SU-DHL-6 (cell line): ENCODE data around the gene CAMKK1.

ENCODE experiments used
- H2AFZ ChIP-seq: fragments of 200-600 bp; sonication (generic); 2 replicates; pipeline ENCODE4 v1.6.1; 2014; ENCODE audit warnings: low read depth, mild to moderate bottlenecking, moderate library complexity, mixed read lengths, antibody characterized with exemption, low read length; ENCODE audit not compliant: severe bottlenecking
- H3F3A ChIP-seq: fragments of 200-600 bp; shearing (Covaris generic); 2 replicates; pipeline ENCODE4 v1.6.0; 2016; ENCODE audit warnings: antibody characterized with exemption, mild to moderate bottlenecking; ENCODE audit not compliant: insufficient read depth
- H3K27ac ChIP-seq: fragments of 200-600 bp; sonication (generic); 2 replicates; pipeline ENCODE4 v1.5.1; 2016; ENCODE audit warnings: low read depth, mild to moderate bottlenecking, low read length, moderate library complexity, mixed read lengths
- H3K27me3 ChIP-seq: fragments of 200-600 bp; sonication (generic), shearing (Covaris generic); 2 replicates; pipeline ENCODE4 v1.6.0; 2014; ENCODE audit warnings: mild to moderate bottlenecking, low read length
- H3K36me3 ChIP-seq: fragments of 200-600 bp; sonication (generic); 2 replicates; pipeline ENCODE4 v1.6.1; 2014; ENCODE audit warnings: mild to moderate bottlenecking, low read length, mixed read lengths
- H3K4me2 ChIP-seq: fragments of 300-600, 200-600 bp; shearing (Covaris generic), sonication (generic); 2 replicates; pipeline ENCODE4 v1.6.0; 2014; ENCODE audit warnings: low read length, low read depth, mild to moderate bottlenecking; ENCODE audit not compliant: poor library complexity, severe bottlenecking
- H3K4me3 ChIP-seq: fragments of 200-600 bp; sonication (generic); 2 replicates; pipeline ENCODE4 v1.5.1; 2014; ENCODE audit warnings: antibody characterized with exemption, low read length, mild to moderate bottlenecking, mixed read lengths; ENCODE audit not compliant: insufficient read depth, poor library complexity, severe bottlenecking
- H3K79me2 ChIP-seq: fragments of 200-600 bp; sonication (generic); 2 replicates; pipeline ENCODE4 v1.6.1; 2014; ENCODE audit warnings: mild to moderate bottlenecking, low read length, moderate library complexity; ENCODE audit not compliant: insufficient read depth
- H3K9ac ChIP-seq: fragments of 200-600 bp; sonication (generic); 2 replicates; pipeline ENCODE4 v1.7.0; 2014; ENCODE audit warnings: mild to moderate bottlenecking, low read length
- H3K9me2 ChIP-seq: fragments of 200-600 bp; sonication (generic); replicated peaks from 2 replicates; pipeline ENCODE4 v1.6.1; 2014; ENCODE audit warnings: low read length; ENCODE audit not compliant: insufficient read depth
- H3K9me3 ChIP-seq: fragments of 200-600 bp; sonication (generic); 2 replicates; pipeline ENCODE4 v1.6.1; 2014; ENCODE audit warnings: low read length, mixed read lengths; ENCODE audit not compliant: insufficient read depth
- H4K20me1 ChIP-seq: fragments of 200-600 bp; sonication (generic); 2 replicates; pipeline ENCODE4 v1.6.1; 2014; ENCODE audit warnings: low read depth, mild to moderate bottlenecking, antibody characterized with exemption, low read length, moderate library complexity, mixed read lengths
- EZH2phosphoT487 ChIP-seq: fragments of 200-600 bp; sonication (generic), shearing (Covaris generic); conservative IDR thresholded peaks from 2 replicates; pipeline ENCODE4 v1.6.1; 2018; ENCODE audit warnings: mild to moderate bottlenecking, antibody characterized with exemption, low read length, moderate library complexity, mixed read lengths
- TF ChIP-seq, protein P1 (sequence below): fragments of 200-600 bp; sonication (generic); IDR thresholded peaks from one replicate; pipeline ENCODE4 v1.5.1; 2017; ENCODE audit warnings: antibody characterized with exemption, mild to moderate bottlenecking, low read length, moderate library complexity; ENCODE audit not compliant: insufficient read depth, poor library complexity, severe bottlenecking

CAMKK1 gene

DNA sequence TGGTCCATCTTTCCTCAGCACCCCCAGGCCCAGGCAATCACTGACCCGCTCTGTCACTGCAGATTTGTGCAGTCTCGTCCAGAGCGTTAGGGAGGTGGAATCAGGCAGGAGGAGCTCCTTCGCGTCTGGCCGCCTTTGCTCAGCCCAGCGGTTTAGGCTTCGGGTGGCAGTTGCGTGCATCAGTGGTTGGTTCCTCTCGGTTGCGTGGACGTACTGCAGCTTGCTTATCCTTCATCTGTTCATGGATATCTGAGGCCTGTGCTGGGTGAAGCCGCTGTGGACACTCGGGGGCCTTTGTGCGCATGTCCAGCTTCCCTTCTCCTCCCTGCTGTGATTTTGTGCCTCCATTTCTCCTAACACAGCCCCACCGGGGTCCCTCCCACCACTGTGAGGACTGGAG is 28.2 kb upstream of the CAMKK1 start:
- Histone ChIP-seq H3K4me3 (no peak overlapping the region), H4K20me1 (no peaks in the 10 kb centered on the region), H3K79me2 (no peaks in the 10 kb centered on the region), H3F3A (peaks cover 17% of the 10 kb centered on the region; the same call in 1 of the 2 replicates), H3K9me2 (no peaks in the 10 kb centered on the region), H3K9ac (no peak overlapping the region), H3K36me3 (no peaks in the 10 kb centered on the region), H3K27me3 (no peaks in the 10 kb centered on the region), H3K9me3 (no peaks in the 10 kb centered on the region), H2AFZ (no peak overlapping the region), H3K4me2 (no peak overlapping the region), H3K27ac (no peak overlapping the region)
- TF ChIP-seq, protein P1, sequence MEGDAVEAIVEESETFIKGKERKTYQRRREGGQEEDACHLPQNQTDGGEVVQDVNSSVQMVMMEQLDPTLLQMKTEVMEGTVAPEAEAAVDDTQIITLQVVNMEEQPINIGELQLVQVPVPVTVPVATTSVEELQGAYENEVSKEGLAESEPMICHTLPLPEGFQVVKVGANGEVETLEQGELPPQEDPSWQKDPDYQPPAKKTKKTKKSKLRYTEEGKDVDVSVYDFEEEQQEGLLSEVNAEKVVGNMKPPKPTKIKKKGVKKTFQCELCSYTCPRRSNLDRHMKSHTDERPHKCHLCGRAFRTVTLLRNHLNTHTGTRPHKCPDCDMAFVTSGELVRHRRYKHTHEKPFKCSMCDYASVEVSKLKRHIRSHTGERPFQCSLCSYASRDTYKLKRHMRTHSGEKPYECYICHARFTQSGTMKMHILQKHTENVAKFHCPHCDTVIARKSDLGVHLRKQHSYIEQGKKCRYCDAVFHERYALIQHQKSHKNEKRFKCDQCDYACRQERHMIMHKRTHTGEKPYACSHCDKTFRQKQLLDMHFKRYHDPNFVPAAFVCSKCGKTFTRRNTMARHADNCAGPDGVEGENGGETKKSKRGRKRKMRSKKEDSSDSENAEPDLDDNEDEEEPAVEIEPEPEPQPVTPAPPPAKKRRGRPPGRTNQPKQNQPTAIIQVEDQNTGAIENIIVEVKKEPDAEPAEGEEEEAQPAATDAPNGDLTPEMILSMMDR: no peak
- no peak for TF ChIP-seq EZH2phosphoT487

DNA sequence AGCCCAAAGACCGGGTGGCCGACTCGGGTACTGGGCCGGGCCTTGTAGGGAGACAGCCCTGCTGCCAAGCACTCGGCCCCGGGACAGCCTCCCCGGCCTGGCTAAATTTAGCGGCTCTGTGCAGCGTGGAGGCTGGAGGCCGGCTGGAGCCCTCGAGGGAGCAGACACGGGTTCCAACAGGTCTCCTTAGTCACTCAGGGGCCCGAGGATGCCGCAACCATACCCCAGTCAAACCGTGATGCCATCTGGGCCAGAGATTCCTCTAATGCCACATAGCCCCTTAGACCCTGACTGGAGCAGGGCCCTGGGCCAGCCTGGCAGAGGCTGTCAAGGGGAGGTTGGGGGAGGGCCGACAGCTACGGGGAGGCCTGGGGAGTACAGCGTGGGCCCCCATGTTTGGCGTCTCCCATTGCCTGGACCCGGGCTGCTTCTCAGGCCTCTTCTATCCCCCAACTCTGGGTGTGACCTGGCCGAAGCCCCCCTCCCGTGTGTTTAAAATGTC is 26.3 kb upstream of the CAMKK1 start:
- H3K27ac ChIP-seq: no peak overlapping the region
- TF ChIP-seq EZH2phosphoT487: no peak
- TF ChIP-seq, protein P1: no peak
- H3K4me2 ChIP-seq: no peak overlapping the region
- no peak overlapping the region for H3K4me3 ChIP-seq
- H2AFZ ChIP-seq: no peak overlapping the region
- H4K20me1 ChIP-seq: no peaks in the 10 kb centered on the region
- no peak overlapping the region for H3K9ac ChIP-seq
- H3K36me3 ChIP-seq: no peaks in the 10 kb centered on the region
- H3K9me3 ChIP-seq: no peaks in the 10 kb centered on the region
- H3K9me2 ChIP-seq: no peaks in the 10 kb centered on the region
- no peaks in the 10 kb centered on the region for H3K27me3 ChIP-seq
- H3F3A ChIP-seq: peaks cover 11% of the 10 kb centered on the region; the same call in 1 of the 2 replicates
- no peaks in the 10 kb centered on the region for H3K79me2 ChIP-seq

DNA sequence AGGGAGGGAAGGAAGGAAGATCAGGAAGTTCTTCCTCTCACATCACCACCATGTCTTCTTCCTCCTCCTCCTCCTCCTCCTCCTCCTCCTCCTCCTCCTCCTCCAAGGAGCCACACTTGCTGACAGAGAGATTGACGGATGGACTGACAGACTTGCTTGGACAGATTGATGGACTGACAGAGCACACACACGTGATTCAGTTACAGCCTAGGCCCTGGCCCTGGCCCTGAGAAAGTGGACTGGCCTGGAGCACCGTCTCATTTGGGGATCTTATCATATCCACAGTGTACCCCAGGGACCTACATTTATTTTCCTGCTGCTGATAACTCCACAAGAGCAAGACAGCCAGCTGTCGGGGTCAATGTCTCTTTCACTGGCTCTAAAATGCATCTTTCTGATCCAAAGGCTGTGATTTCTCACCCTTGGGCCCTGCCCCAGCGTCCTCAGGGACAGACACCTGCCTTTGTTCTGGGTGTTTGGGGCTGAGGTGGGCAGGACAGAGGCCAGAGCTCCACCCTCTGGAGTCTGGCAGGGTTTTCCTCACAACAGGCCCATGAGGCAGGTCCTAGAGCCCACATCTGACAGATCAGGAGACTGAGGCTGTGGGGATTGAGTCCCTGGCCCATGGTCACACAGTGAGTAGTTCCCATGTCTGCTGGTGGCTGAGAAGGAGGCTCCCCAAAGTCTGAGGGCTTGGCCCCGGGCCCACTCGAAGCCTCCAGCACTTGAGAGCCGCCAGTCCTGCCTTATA is 25.7 kb upstream of the CAMKK1 start:
- Histone ChIP-seq H4K20me1 (no peaks in the 10 kb centered on the region), H3K9ac (no peak overlapping the region), H3K4me3 (no peak overlapping the region), H3K27ac (no peak overlapping the region), H3K9me3 (no peaks in the 10 kb centered on the region), H3K9me2 (no peaks in the 10 kb centered on the region), H3F3A (peaks cover 7% of the 10 kb centered on the region; the same call in 1 of the 2 replicates), H2AFZ (no peak overlapping the region), H3K27me3 (no peaks in the 10 kb centered on the region), H3K4me2 (no peak overlapping the region), H3K79me2 (no peaks in the 10 kb centered on the region), H3K36me3 (no peaks in the 10 kb centered on the region)
- TF ChIP-seq, protein P1: no peak
- TF ChIP-seq EZH2phosphoT487: no peak
